AG10803 (cell line): ENCODE measurements around the gene N4BP2L2.

Source experiments
- DNase-seq: peaks from one replicate; pipeline ENCODE4 v3.0.0; 2010; ENCODE audit warnings: low read depth
- H3K4me3 ChIP-seq: 2 replicates; pipeline ENCODE4 v1.5.1; 2011; ENCODE audit warnings: mild to moderate bottlenecking, low read length, control low read depth
- CTCF ChIP-seq: conservative IDR thresholded peaks from 2 replicates; pipeline ENCODE4 v1.5.1; 2011; ENCODE audit warnings: mild to moderate bottlenecking, low read length, control low read depth, inconsistent platforms

The N4BP2L2 gene

GRCh38 chr13:32548837-32549236 lies 10.2 kb upstream of the N4BP2L2 start:
- peak; percentile 10 for DNase-seq
- TF ChIP-seq CTCF: no peak
- H3K4me3 ChIP-seq: no peak overlapping the region

- no peak overlapping the region for H3K4me3 ChIP-seq
- no peak for DNase-seq
- TF ChIP-seq CTCF: no peak
These were observed 6.5 kb upstream of the N4BP2L2 start for GRCh38 chr13:32545083-32545482.

- no peak for DNase-seq
- TF ChIP-seq CTCF: no peak
- H3K4me3 ChIP-seq: no peak overlapping the region
These were observed 3.6 kb upstream of the N4BP2L2 start for GRCh38 chr13:32542221-32542620.

- no peak for TF ChIP-seq CTCF
- peak overlapping the region; percentile 98 for H3K4me3 ChIP-seq
- DNase-seq: peak; percentile 41
These were observed 413 bp downstream of the N4BP2L2 start for GRCh38 chr13:32538143-32538620.

- DNase-seq: peak; percentile 24
- no peak for TF ChIP-seq CTCF
- H3K4me3 ChIP-seq: peak overlapping the region; percentile 98
These were observed 934 bp downstream of the N4BP2L2 start for GRCh38 chr13:32537580-32538142.

GRCh38 chr13:32535748-32536147 lies 2.8 kb downstream of the N4BP2L2 start:
- no peak for DNase-seq
- no peak for TF ChIP-seq CTCF
- H3K4me3 ChIP-seq: no peak overlapping the region

GRCh38 chr13:32535115-32535514 lies 3.5 kb downstream of the N4BP2L2 start:
- H3K4me3 ChIP-seq: no peak overlapping the region
- DNase-seq: no peak
- TF ChIP-seq CTCF: no peak
